Liver (tissue), 3 donors: ENCODE results near the gene ASCC1.

ENCODE experiments used
- CTCF ChIP-seq: fragments of 150-350 bp; IDR thresholded peaks from 2 replicates; pipeline ENCODE4 v1.5.1; 2017; ENCODE audit warnings: improper control_type of control experiment, low read depth, low read length; ENCODE audit not compliant: missing input control
- GABPA ChIP-seq, 2 donors: IDR thresholded peaks in 1 of 2; conservative IDR thresholded peaks in 1 of 2; 2 replicates each; pipeline ENCODE4 v1.6.1; 2016; ENCODE audit warnings: antibody characterized with exemption in 2 of 2, mild to moderate bottlenecking in 1 of 2, moderate library complexity in 1 of 2
- REST ChIP-seq: IDR thresholded peaks from 2 replicates; pipeline ENCODE4 v1.6.1; 2016; ENCODE audit warnings: antibody characterized with exemption, mild to moderate bottlenecking
- donor health status: healthy.
- donor health status: healthy.

GRCh38 chr10:72073708-72074573 lies 142.1 kb downstream of the ASCC1 start:
- TF ChIP-seq REST (no peak), CTCF (no peak), GABPA (IDR thresholded peaks at IDR 0.05 in 1 of 2, conservative IDR thresholded peaks at IDR 0.05 in 1 of 2) (no peak)
